ENCODE data around the gene YPEL3.
A peak's percentile ranks its signal among the peaks of the same experiment; 100 is the strongest.

The YPEL3 gene

GRCh38 chr16:30082545-30083090 lies 13.4 kb downstream of the YPEL3 start:
- Histone ChIP-seq H2BK120ac (ENCODE audit: insufficient read depth, low read length, poor library complexity) (no peak overlapping the region), H3K14ac (ENCODE audit: low read length) (no peak overlapping the region), H4K8ac (ENCODE audit: low read depth, low read length) (no peak overlapping the region), H3K9ac (ENCODE audit: low read length) (no peak overlapping the region), H3K27me3 (ENCODE audit: insufficient read depth, low read length) (no peaks in the 10 kb centered on the region), H3K4me2 (ENCODE audit: low read length) (no peak overlapping the region), H3K9me3 (ENCODE audit: insufficient read depth, low read depth, low read length) (peaks cover 9% of the 10 kb centered on the region), H3K79me1 (ENCODE audit: low read length) (no peaks in the 10 kb centered on the region), H4K12ac (ENCODE audit: low read depth, low read length) (no peak overlapping the region), H4K91ac (ENCODE audit: low read depth, low read length) (no peak overlapping the region), H3K18ac (ENCODE audit: low read length) (no peak overlapping the region), H3K27ac (ENCODE audit: low read depth, low read length) (no peak overlapping the region), H2AK5ac (ENCODE audit: low read length) (no peak overlapping the region), H3K4me1 (ENCODE audit: control insufficient read depth in 1 of 2, insufficient read depth in 2 of 2, low read length in 2 of 2) (no peaks in the 10 kb centered on the region), H3K4ac (ENCODE audit: low read depth, low read length) (no peak overlapping the region), H2BK12ac (ENCODE audit: low read length) (no peak overlapping the region), H3K23ac (ENCODE audit: low read length) (no peak overlapping the region), H3K36me3 (ENCODE audit: control insufficient read depth in 1 of 2, insufficient read depth in 2 of 2, low read length in 2 of 2) (peaks cover 74% of the 10 kb centered on the region in 2 experiments), H3K4me3 (ENCODE audit: low read depth, low read length) (no peak overlapping the region), H2AFZ (ENCODE audit: insufficient read depth, low read length, poor library complexity) (no peak overlapping the region), H2BK5ac (ENCODE audit: low read depth, low read length, poor library complexity) (no peak overlapping the region), H3K79me2 (ENCODE audit: control insufficient read depth, insufficient read depth, low read length, poor library complexity) (no peaks in the 10 kb centered on the region)
- DNase-seq, result no peak
- WGBS (ENCODE audit: extremely low coverage, insufficient coverage, insufficient read length), result no CpG with 5 or more reads among the region's 20 CpGs

- WGBS (ENCODE audit: extremely low coverage, insufficient coverage, insufficient read length), result no CpG with 5 or more reads among the region's 7 CpGs
- Histone ChIP-seq H2BK5ac (ENCODE audit: low read depth, low read length, poor library complexity) (no peak overlapping the region), H2AFZ (ENCODE audit: insufficient read depth, low read length, poor library complexity) (no peak overlapping the region), H2AK5ac (ENCODE audit: low read length) (no peak overlapping the region), H3K4me1 (ENCODE audit: control insufficient read depth in 1 of 2, insufficient read depth in 2 of 2, low read length in 2 of 2) (peaks cover 4 to 10% of the 10 kb centered on the region in 2 experiments), H4K8ac (ENCODE audit: low read depth, low read length) (no peak overlapping the region), H3K27ac (ENCODE audit: low read depth, low read length) (no peak overlapping the region), H3K14ac (ENCODE audit: low read length) (no peak overlapping the region), H3K9me3 (ENCODE audit: insufficient read depth, low read depth, low read length) (peaks cover 4% of the 10 kb centered on the region), H4K12ac (ENCODE audit: low read depth, low read length) (no peak overlapping the region), H3K36me3 (ENCODE audit: control insufficient read depth in 1 of 2, insufficient read depth in 2 of 2, low read length in 2 of 2) (peaks cover 57 to 60% of the 10 kb centered on the region in 2 experiments), H3K27me3 (ENCODE audit: insufficient read depth, low read length) (no peaks in the 10 kb centered on the region), H3K4me3 (ENCODE audit: low read depth, low read length) (no peak overlapping the region), H3K18ac (ENCODE audit: low read length) (no peak overlapping the region), H3K4ac (ENCODE audit: low read depth, low read length) (no peak overlapping the region), H3K4me2 (ENCODE audit: low read length) (no peak overlapping the region), H2BK12ac (ENCODE audit: low read length) (no peak overlapping the region), H3K23ac (ENCODE audit: low read length) (no peak overlapping the region), H3K79me2 (ENCODE audit: control insufficient read depth, insufficient read depth, low read length, poor library complexity) (peaks cover 12% of the 10 kb centered on the region), H2BK120ac (ENCODE audit: insufficient read depth, low read length, poor library complexity) (no peak overlapping the region), H3K79me1 (ENCODE audit: low read length) (peaks cover 5% of the 10 kb centered on the region), H4K91ac (ENCODE audit: low read depth, low read length) (no peak overlapping the region), H3K9ac (ENCODE audit: low read length) (no peak overlapping the region)
- no peak for DNase-seq
These were observed 16.5 kb downstream of the YPEL3 start for GRCh38 chr16:30079480-30079879.

GRCh38 chr16:30078744-30079143 lies 17.3 kb downstream of the YPEL3 start:
- no CpG with 5 or more reads among the region's 7 CpGs for WGBS (ENCODE audit: extremely low coverage, insufficient coverage, insufficient read length)
- peaks cover 12% of the 10 kb centered on the region for H3K79me2 ChIP-seq (ENCODE audit: control insufficient read depth, insufficient read depth, low read length, poor library complexity)
- H2BK12ac ChIP-seq (ENCODE audit: low read length), result no peak overlapping the region

GRCh38 chr16:30077656-30078055 lies 18.4 kb downstream of the YPEL3 start:
- Histone ChIP-seq H3K36me3 (ENCODE audit: control insufficient read depth in 1 of 2, insufficient read depth in 2 of 2, low read length in 2 of 2) (peaks cover 41 to 42% of the 10 kb centered on the region in 2 experiments), H2AK5ac (ENCODE audit: low read length) (no peak overlapping the region), H4K91ac (ENCODE audit: low read depth, low read length) (no peak overlapping the region), H4K12ac (ENCODE audit: low read depth, low read length) (no peak overlapping the region), H3K23ac (ENCODE audit: low read length) (no peak overlapping the region), H2BK5ac (ENCODE audit: low read depth, low read length, poor library complexity) (no peak overlapping the region), H3K4me2 (ENCODE audit: low read length) (no peak overlapping the region), H3K14ac (ENCODE audit: low read length) (no peak overlapping the region), H3K4me1 (ENCODE audit: control insufficient read depth in 1 of 2, insufficient read depth in 2 of 2, low read length in 2 of 2) (peaks cover 4 to 10% of the 10 kb centered on the region in 2 experiments), H3K4me3 (ENCODE audit: low read depth, low read length) (no peak overlapping the region), H2BK120ac (ENCODE audit: insufficient read depth, low read length, poor library complexity) (no peak overlapping the region), H3K79me2 (ENCODE audit: control insufficient read depth, insufficient read depth, low read length, poor library complexity) (peaks cover 12% of the 10 kb centered on the region), H3K9ac (ENCODE audit: low read length) (no peak overlapping the region), H2BK12ac (ENCODE audit: low read length) (no peak overlapping the region), H3K9me3 (ENCODE audit: insufficient read depth, low read depth, low read length) (no peaks in the 10 kb centered on the region), H3K79me1 (ENCODE audit: low read length) (peaks cover 5% of the 10 kb centered on the region), H2AFZ (ENCODE audit: insufficient read depth, low read length, poor library complexity) (no peak overlapping the region), H3K27ac (ENCODE audit: low read depth, low read length) (no peak overlapping the region), H3K4ac (ENCODE audit: low read depth, low read length) (peak overlapping the region; percentile 89), H3K27me3 (ENCODE audit: insufficient read depth, low read length) (no peaks in the 10 kb centered on the region), H3K18ac (ENCODE audit: low read length) (no peak overlapping the region), H4K8ac (ENCODE audit: low read depth, low read length) (no peak overlapping the region)
- WGBS (ENCODE audit: extremely low coverage, insufficient coverage, insufficient read length), result no CpG with 5 or more reads among the region's 6 CpGs
- DNase-seq, result no peak

More at GRCh38 chr16:30078744-30079143, 17.3 kb downstream of the YPEL3 start:
- Histone ChIP-seq H3K36me3 (ENCODE audit: control insufficient read depth in 1 of 2, insufficient read depth in 2 of 2, low read length in 2 of 2) (peaks cover 50 to 53% of the 10 kb centered on the region in 2 experiments), H2BK5ac (ENCODE audit: low read depth, low read length, poor library complexity) (no peak overlapping the region), H3K9me3 (ENCODE audit: insufficient read depth, low read depth, low read length) (peaks cover 4% of the 10 kb centered on the region), H4K8ac (ENCODE audit: low read depth, low read length) (no peak overlapping the region), H3K4me3 (ENCODE audit: low read depth, low read length) (no peak overlapping the region), H2AFZ (ENCODE audit: insufficient read depth, low read length, poor library complexity) (no peak overlapping the region), H3K4me1 (ENCODE audit: control insufficient read depth in 1 of 2, insufficient read depth in 2 of 2, low read length in 2 of 2) (peaks cover 4 to 10% of the 10 kb centered on the region in 2 experiments), H3K9ac (ENCODE audit: low read length) (no peak overlapping the region), H3K79me1 (ENCODE audit: low read length) (peaks cover 5% of the 10 kb centered on the region), H3K27ac (ENCODE audit: low read depth, low read length) (no peak overlapping the region), H3K18ac (ENCODE audit: low read length) (no peak overlapping the region), H4K12ac (ENCODE audit: low read depth, low read length) (no peak overlapping the region), H2BK120ac (ENCODE audit: insufficient read depth, low read length, poor library complexity) (no peak overlapping the region), H4K91ac (ENCODE audit: low read depth, low read length) (no peak overlapping the region), H3K4me2 (ENCODE audit: low read length) (no peak overlapping the region), H3K4ac (ENCODE audit: low read depth, low read length) (peak overlapping the region; percentile 13), H2AK5ac (ENCODE audit: low read length) (no peak overlapping the region), H3K23ac (ENCODE audit: low read length) (no peak overlapping the region), H3K27me3 (ENCODE audit: insufficient read depth, low read length) (no peaks in the 10 kb centered on the region), H3K14ac (ENCODE audit: low read length) (no peak overlapping the region)
- DNase-seq, result no peak
